ENCODE results near the gene TGIF2.

Gene TGIF2

GRCh38 chr20:36573798-36574365, 485 bp downstream of the TGIF2 start:
- no peak overlapping the region for H2AFZ ChIP-seq (ENCODE audit: low read depth, low read length)
- H3K9me3 ChIP-seq (ENCODE audit: insufficient read depth, low read length): no peaks in the 10 kb centered on the region
- peak overlapping the region; percentile 84 for H3K27ac ChIP-seq (ENCODE audit: low read length)
- peaks cover 13% of the 10 kb centered on the region for H3K4me1 ChIP-seq (ENCODE audit: low read length)
- peaks cover 55% of the 10 kb centered on the region for H3K79me2 ChIP-seq (ENCODE audit: low read length)
- no peaks in the 10 kb centered on the region for H3K27me3 ChIP-seq (ENCODE audit: low read depth, low read length)
- H4K20me1 ChIP-seq (ENCODE audit: insufficient read depth, low read length): peaks cover 35% of the 10 kb centered on the region
- TF ChIP-seq EZH2phosphoT487 (IDR thresholded peaks at IDR 0.05; ENCODE audit: low read depth) (no peak), CTCF (IDR thresholded peaks at IDR 0.05; ENCODE audit: low read depth, low read length) (no peak)
- peak overlapping the region; percentile 99 for H3K9ac ChIP-seq (ENCODE audit: low read length)
- H3K4me2 ChIP-seq (ENCODE audit: low read length): peak overlapping the region; percentile 85
- H3K36me3 ChIP-seq (replicated peaks; ENCODE audit: low read depth, low read length): peaks cover 20% of the 10 kb centered on the region
- H3K4me3 ChIP-seq (ENCODE audit: low read length): peak overlapping the region; percentile 95

DNA sequence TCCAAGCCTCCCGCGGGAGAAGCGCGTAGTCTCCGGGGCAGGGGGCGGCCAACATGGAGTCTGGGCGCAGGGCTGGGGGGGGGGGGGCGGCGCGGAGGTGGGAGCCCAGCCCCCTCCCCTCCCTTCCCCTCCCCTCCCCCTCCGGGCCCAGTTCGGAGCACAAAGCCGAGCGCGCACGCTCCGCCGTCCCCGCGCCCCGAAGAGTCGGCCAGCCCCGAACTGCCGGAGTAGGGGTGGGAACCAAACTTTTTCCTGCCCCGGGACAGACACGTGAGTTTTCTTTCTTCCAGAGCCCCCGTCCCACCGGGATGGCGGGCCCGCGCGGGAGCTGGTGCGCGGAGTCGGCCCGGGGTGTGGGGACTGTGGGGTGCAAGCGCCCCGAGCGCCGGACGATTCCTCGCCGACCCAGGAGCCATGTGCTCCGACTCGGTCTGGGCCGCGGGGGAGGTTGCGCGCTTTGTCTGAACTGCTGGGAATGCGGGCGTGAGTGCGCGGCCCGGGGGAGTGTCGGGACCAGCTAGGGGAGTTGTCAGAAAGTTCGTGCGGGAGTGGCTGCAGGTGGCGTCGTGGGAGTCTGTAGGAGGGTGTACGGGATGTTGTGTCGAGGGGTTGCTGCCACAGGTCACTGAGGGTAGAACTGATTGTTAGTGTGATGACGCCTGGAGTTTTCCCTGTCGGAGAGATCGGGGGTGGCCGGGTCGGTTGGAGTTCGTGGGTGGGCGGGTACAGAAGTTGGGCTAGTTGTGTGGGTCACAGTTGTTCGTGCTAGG, 1.2 kb downstream of the TGIF2 start:
- Histone ChIP-seq H3K36me3 (replicated peaks; ENCODE audit: low read depth, low read length) (peaks cover 24% of the 10 kb centered on the region), H3K4me2 (ENCODE audit: low read length) (peak overlapping the region; percentile 85), H3K9ac (ENCODE audit: low read length) (peak overlapping the region; percentile 99), H4K20me1 (ENCODE audit: insufficient read depth, low read length) (peaks cover 40% of the 10 kb centered on the region), H3K79me2 (ENCODE audit: low read length) (peaks cover 61% of the 10 kb centered on the region), H3K27ac (ENCODE audit: low read length) (peak overlapping the region; percentile 84), H3K4me3 (ENCODE audit: low read length) (peak overlapping the region; percentile 95), H3K9me3 (ENCODE audit: insufficient read depth, low read length) (no peaks in the 10 kb centered on the region), H3K27me3 (ENCODE audit: low read depth, low read length) (no peaks in the 10 kb centered on the region), H2AFZ (ENCODE audit: low read depth, low read length) (no peak overlapping the region), H3K4me1 (ENCODE audit: low read length) (peaks cover 15% of the 10 kb centered on the region)
- TF ChIP-seq EZH2phosphoT487 (IDR thresholded peaks at IDR 0.05; ENCODE audit: low read depth) (no peak), CTCF (IDR thresholded peaks at IDR 0.05; ENCODE audit: low read depth, low read length) (0 out of 2 replicates have a peak, but pooled peaks have one; percentile 30)

DNA sequence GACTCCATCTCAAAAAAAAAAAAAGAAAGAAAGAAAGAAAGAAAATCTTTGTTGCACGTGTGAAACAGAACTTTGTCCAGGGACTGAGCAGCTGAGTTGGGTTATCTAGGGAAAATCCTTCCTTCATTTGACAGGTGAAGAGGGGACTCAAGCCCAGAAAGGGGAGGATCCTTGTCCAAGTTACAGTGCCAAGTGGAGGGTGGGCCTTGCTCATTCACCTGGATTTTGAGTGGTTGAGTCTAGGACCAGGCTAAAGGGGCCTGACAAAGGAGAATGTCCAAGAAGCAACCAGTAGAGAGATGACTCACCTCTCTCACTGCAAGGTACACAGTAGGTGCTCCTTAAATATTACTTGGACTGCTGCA, 2.7 kb downstream of the TGIF2 start:
- no peak overlapping the region for H3K4me2 ChIP-seq (ENCODE audit: low read length)
- H3K9me3 ChIP-seq (ENCODE audit: insufficient read depth, low read length): no peaks in the 10 kb centered on the region
- no peak overlapping the region for H2AFZ ChIP-seq (ENCODE audit: low read depth, low read length)
- H3K9ac ChIP-seq (ENCODE audit: low read length): no peak overlapping the region
- peaks cover 35% of the 10 kb centered on the region for H3K36me3 ChIP-seq (replicated peaks; ENCODE audit: low read depth, low read length)
- peaks cover 15% of the 10 kb centered on the region for H3K4me1 ChIP-seq (ENCODE audit: low read length)
- no peak overlapping the region for H3K27ac ChIP-seq (ENCODE audit: low read length)
- H3K4me3 ChIP-seq (ENCODE audit: low read length): no peak overlapping the region
- TF ChIP-seq EZH2phosphoT487 (IDR thresholded peaks at IDR 0.05; ENCODE audit: low read depth) (no peak), CTCF (IDR thresholded peaks at IDR 0.05; ENCODE audit: low read depth, low read length) (no peak)
- peaks cover 46% of the 10 kb centered on the region for H4K20me1 ChIP-seq (ENCODE audit: insufficient read depth, low read length)
- no peaks in the 10 kb centered on the region for H3K27me3 ChIP-seq (ENCODE audit: low read depth, low read length)
- peaks cover 72% of the 10 kb centered on the region for H3K79me2 ChIP-seq (ENCODE audit: low read length)

DNA sequence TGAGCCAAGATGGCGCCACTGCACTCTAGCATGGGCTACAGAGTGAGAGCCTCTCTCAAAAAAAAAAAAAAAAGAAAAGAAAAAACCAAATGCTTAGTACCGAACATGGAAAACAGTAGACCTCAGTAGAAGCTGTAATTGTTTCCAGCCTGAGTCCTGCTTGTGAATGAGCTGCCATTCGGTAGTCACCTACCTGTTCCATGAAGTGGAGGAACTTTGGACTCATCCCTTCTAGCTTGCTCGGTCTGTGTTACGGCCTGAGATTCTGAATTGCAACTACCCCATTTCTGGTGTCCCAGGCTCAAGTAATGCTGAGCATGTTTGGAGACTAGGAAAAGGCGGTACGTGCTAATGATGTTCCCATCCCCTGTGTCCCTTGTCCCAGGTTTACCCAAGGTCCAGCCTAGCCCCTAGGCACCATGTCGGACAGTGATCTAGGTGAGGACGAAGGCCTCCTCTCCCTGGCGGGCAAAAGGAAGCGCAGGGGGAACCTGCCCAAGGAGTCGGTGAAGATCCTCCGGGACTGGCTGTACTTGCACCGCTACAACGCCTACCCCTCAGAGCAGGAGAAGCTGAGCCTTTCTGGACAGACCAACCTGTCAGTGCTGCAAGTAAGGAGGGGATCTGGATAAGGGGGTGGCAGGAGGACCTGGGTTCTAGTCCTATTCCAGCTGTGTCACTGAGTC, 5.1 kb downstream of the TGIF2 start:
- Histone ChIP-seq H3K9me3 (ENCODE audit: insufficient read depth, low read length) (no peaks in the 10 kb centered on the region), H4K20me1 (ENCODE audit: insufficient read depth, low read length) (peaks cover 46% of the 10 kb centered on the region), H3K27me3 (ENCODE audit: low read depth, low read length) (no peaks in the 10 kb centered on the region), H3K79me2 (ENCODE audit: low read length) (peaks cover 86% of the 10 kb centered on the region), H3K9ac (ENCODE audit: low read length) (no peak overlapping the region), H3K27ac (ENCODE audit: low read length) (no peak overlapping the region), H3K4me3 (ENCODE audit: low read length) (no peak overlapping the region), H3K4me2 (ENCODE audit: low read length) (no peak overlapping the region), H2AFZ (ENCODE audit: low read depth, low read length) (no peak overlapping the region), H3K36me3 (replicated peaks; ENCODE audit: low read depth, low read length) (peaks cover 48% of the 10 kb centered on the region), H3K4me1 (ENCODE audit: low read length) (peaks cover 7% of the 10 kb centered on the region)
- no peak for TF ChIP-seq CTCF (IDR thresholded peaks at IDR 0.05; ENCODE audit: low read depth, low read length)
- TF ChIP-seq EZH2phosphoT487 (IDR thresholded peaks at IDR 0.05; ENCODE audit: low read depth): no peak
